ENCODE results near the gene TMEFF2.
"Not testable (repeated sequence)": the region's sequence is repeated elsewhere in the genome, so short reads cannot be mapped to it uniquely, and the experiment has no call there.

TMEFF2 gene

GRCh38 chr2:191923652-191923997 lies 271.1 kb downstream of the TMEFF2 start:
- DNase-seq, result no peak

GRCh38 chr2:191922736-191923651 lies 271.7 kb downstream of the TMEFF2 start:
- no peak for DNase-seq

- not testable (repeated sequence) for DNase-seq
These were observed 273.1 kb downstream of the TMEFF2 start for GRCh38 chr2:191921650-191922049.

GRCh38 chr2:191920502-191920901 lies 274.2 kb downstream of the TMEFF2 start:
- no peak for DNase-seq

GRCh38 chr2:191917967-191918651 lies 276.6 kb downstream of the TMEFF2 start:
- DNase-seq, result no peak

GRCh38 chr2:191917430-191917881 lies 277.3 kb downstream of the TMEFF2 start:
- no peak for DNase-seq

- DNase-seq, result no peak
These were observed 277.9 kb downstream of the TMEFF2 start for GRCh38 chr2:191916826-191917225.

- DNase-seq, result no peak
These were observed 279.0 kb downstream of the TMEFF2 start for GRCh38 chr2:191915750-191916149.

GRCh38 chr2:191913796-191914195 lies 280.9 kb downstream of the TMEFF2 start:
- DNase-seq, result no peak

GRCh38 chr2:191912764-191913163 lies 282.0 kb downstream of the TMEFF2 start:
- no peak for DNase-seq

GRCh38 chr2:191910518-191910917 lies 284.2 kb downstream of the TMEFF2 start:
- DNase-seq, result no peak

GRCh38 chr2:191908874-191909273 lies 285.9 kb downstream of the TMEFF2 start:
- no peak for DNase-seq

GRCh38 chr2:191907545-191907944 lies 287.2 kb downstream of the TMEFF2 start:
- DNase-seq, result no peak

- DNase-seq, result no peak
These were observed 287.6 kb downstream of the TMEFF2 start for GRCh38 chr2:191907091-191907490.

- DNase-seq, result no peak
These were observed 289.4 kb downstream of the TMEFF2 start for GRCh38 chr2:191905336-191905735.

GRCh38 chr2:191901031-191901430 lies 293.7 kb downstream of the TMEFF2 start:
- no peak for DNase-seq

- no peak for DNase-seq
These were observed 295.3 kb downstream of the TMEFF2 start for GRCh38 chr2:191899410-191899809.

Data from NCI-H2171 treated with DMSO at 0.1 percent for 48 hours (cell line).